Heart right ventricle (tissue), 16 donors: Measurements from ENCODE around the gene GRIK2. TPM values are rescaled to one million over a fixed set of nuclear protein-coding genes. Genes with fewer than 3 reads are reported as not detected.

Experiments
- ATAC-seq, 8 donors: fragments of 200-7000 bp; cut with Tn5 transposase; one replicate each; pipeline ENCODE4 v1.9.1; 2020; ENCODE audit warnings: mild to moderate bottlenecking in 8 of 8, moderate library complexity in 8 of 8, moderate number of reproducible peaks in 1 of 8
- DNase-seq, 2 donors: peaks; one replicate each; pipeline ENCODE4 v3.0.0-alpha.2; 2020
- H3K27ac ChIP-seq, 10 donors: fragments of 200-600 bp; sonication (generic) in 2 of 10; one replicate each; pipeline versions ENCODE4 v1.5.0 to v1.8.0; 2020 to 2022; ENCODE audit warnings: mild to moderate bottlenecking in 3 of 10
- H3K27me3 ChIP-seq, 7 donors: fragments of 200-600 bp; one replicate each; pipeline ENCODE4 v1.8.0; 2021 to 2022; ENCODE audit warnings: mild to moderate bottlenecking in 2 of 7
- H3K36me3 ChIP-seq, 9 donors: fragments of 200-600 bp; sonication (generic) in 1 of 9; one replicate each; pipeline versions ENCODE4 v1.5.0 to v1.8.0; 2020 to 2022; ENCODE audit warnings: mild to moderate bottlenecking in 2 of 9
- H3K4me1 ChIP-seq, 9 donors: fragments of 200-600 bp; sonication (generic) in 1 of 9; one replicate each; pipeline versions ENCODE4 v1.5.0 to v1.8.0; 2020 to 2022; ENCODE audit warnings: mild to moderate bottlenecking in 4 of 9
- H3K4me3 ChIP-seq, 10 donors: fragments of 200-600 bp; sonication (generic) in 2 of 10; one replicate each; pipeline versions ENCODE4 v1.5.0 to v1.8.0; 2020 to 2022; ENCODE audit warnings: mild to moderate bottlenecking in 7 of 10, moderate library complexity in 2 of 10
- H3K9me3 ChIP-seq, 11 donors: fragments of 200-600 bp in 10 of 11; sonication (generic) in 2 of 11; one replicate each; pipeline versions ENCODE4 v1.5.0 to v1.8.0; 2013 to 2022; ENCODE audit warnings: mild to moderate bottlenecking in 2 of 11, control low read depth in 1 of 11, moderate library complexity in 1 of 11
- WGBS, 2 donors: extraction: QIAGEN DNeasy Blood & Tissue Kit; methylation state at CpG; one replicate each; pipeline ENCODE4 v1.1.7; 2013; ENCODE audit warnings: inconsistent platforms in 1 of 2; 5-methylcytosine and 5-hydroxymethylcytosine counted together
- intact Hi-C, 10 donors: fragments of 100-400 bp; cut with DNase I; formaldehyde crosslinking; loops; one replicate each; pipeline versions ENCODE4 v1.11.1 to v1.14.2; 2022
- polyA plus RNA-seq, 2 donors: library from polyadenylated mRNA; stranded (reverse); fragments of 200-250 nt; gene quantifications; one replicate each; pipeline ENCODE4 v1.2.3, GENCODE V29; 2013
- total RNA-seq, 10 donors: library from RNA; stranded (reverse); fragmentation: NEBNext Ultra II Directional in 3 of 10; extraction: Animal tissue kit (Norgen Biotek cat#: 25700) in 3 of 10; gene quantifications; one replicate each; pipeline versions ENCODE4 v1.2.1 to v1.2.4, GENCODE V29; 2021 to 2023
- TF ChIP-seq, protein P1 (sequence below), 9 donors: fragments of 200-600 bp; sonication (generic) in 2 of 9; IDR thresholded peaks; one replicate each; pipeline versions ENCODE4 v1.5.0 to v1.8.0; 2021 to 2022; ENCODE audit warnings: antibody characterized with exemption in 9 of 9, mild to moderate bottlenecking in 5 of 9, moderate library complexity in 1 of 9
- donor health status: Arrhythmogenic right ventricular cardiomyopathy.
- donor health status: ischemic (EF 13 %, LVEDD 7.1; RV severe dilation, severe dysfunction).
- donor health status: healthy with polysubstance abuse.
- donor health status: DM: no; HTN: yes; CAD: no.
- donor health status: DM: no; HTN: no; CAD: no.
- donor health status: ischemic (EF 25% LVEDD 6.9; RV normal size, moderate dysfunction).
- donor health status: ischemic (EF 25% LVEDD 5.7; RV mildly dilated, moderate dysfunction).
- donor health status: healthy.
- donor health status: DM: yes; HTN: yes; CAD: no.
- donor health status: Ischemic cardiomyopathy.
- donor health status: ischemic (EF 35%, LVEDD 5.7; RV mildly dilated, moderate dysfunction).
- donor health status: nonischemic (EF 11% LVEDD 7.7; RV severe dilation, severe dysfunction).
- donor health status: DM: yes; HTN: yes; CAD: no.
- donor health status: PGD.
- donor health status: ischemic (EF 29% LVEDD 5.4; RV normal size, mild dysfunction).
- donor health status: nonischemic (EF 23%, LVEDD 6.1; RV moderate dilation, normal function).

Gene GRIK2
- total and polyA plus RNA-seq, 12 donors: 0.13 to 7.0 (median 2.5) TPM

DNA sequence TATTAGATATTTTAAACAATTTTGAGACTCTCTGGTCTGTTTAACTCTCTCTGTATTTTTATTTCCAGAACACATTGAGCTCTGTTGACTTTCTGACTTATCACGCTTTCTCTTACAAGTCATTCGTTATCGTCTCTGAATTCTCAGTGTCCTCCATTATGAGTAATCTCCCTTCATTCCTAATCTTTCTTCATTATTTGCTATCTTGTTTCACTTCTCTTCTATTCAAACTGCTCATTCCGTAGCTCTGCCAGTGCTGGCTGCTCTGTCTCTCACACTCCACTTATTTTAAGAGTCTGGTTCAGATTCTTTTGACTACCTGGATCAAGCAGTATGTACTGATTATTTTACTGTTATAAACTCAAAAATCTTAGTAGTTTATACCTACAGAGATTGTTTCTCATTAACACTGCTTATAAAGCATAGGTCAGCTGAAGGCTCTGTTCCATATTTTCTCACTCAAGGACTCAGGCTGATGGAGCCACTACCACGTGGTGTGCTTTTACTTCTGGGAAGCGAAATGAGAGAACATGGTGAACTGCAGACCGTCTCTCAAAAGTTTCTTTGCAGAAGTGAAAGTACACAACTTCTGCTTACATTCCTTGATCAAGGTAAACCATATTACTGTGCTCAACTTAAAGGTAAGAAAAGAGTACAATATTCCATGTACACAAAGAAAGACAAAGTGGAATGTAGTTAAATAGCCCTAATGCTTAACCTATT lies 485.2 kb downstream of the GRIK2 start:
- Histone ChIP-seq H3K27ac (no peak overlapping the region), H3K4me1 (no peaks in the 10 kb centered on the region), H3K4me3 (no peak overlapping the region), H3K27me3 (no peaks in the 10 kb centered on the region), H3K36me3 (no peaks in the 10 kb centered on the region), H3K9me3 (peaks cover 0 to 3% (median 0%) of the 10 kb centered on the region in 11 donors)
- WGBS, 2 donors: 39% methylated on average over 7 of the region's 7 CpGs
- DNase-seq (no peak), ATAC-seq (no peak)
- TF ChIP-seq, protein P1, sequence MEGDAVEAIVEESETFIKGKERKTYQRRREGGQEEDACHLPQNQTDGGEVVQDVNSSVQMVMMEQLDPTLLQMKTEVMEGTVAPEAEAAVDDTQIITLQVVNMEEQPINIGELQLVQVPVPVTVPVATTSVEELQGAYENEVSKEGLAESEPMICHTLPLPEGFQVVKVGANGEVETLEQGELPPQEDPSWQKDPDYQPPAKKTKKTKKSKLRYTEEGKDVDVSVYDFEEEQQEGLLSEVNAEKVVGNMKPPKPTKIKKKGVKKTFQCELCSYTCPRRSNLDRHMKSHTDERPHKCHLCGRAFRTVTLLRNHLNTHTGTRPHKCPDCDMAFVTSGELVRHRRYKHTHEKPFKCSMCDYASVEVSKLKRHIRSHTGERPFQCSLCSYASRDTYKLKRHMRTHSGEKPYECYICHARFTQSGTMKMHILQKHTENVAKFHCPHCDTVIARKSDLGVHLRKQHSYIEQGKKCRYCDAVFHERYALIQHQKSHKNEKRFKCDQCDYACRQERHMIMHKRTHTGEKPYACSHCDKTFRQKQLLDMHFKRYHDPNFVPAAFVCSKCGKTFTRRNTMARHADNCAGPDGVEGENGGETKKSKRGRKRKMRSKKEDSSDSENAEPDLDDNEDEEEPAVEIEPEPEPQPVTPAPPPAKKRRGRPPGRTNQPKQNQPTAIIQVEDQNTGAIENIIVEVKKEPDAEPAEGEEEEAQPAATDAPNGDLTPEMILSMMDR (IDR thresholded peaks at IDR 0.05): no peak
- intact Hi-C loops: no loop called here

DNA sequence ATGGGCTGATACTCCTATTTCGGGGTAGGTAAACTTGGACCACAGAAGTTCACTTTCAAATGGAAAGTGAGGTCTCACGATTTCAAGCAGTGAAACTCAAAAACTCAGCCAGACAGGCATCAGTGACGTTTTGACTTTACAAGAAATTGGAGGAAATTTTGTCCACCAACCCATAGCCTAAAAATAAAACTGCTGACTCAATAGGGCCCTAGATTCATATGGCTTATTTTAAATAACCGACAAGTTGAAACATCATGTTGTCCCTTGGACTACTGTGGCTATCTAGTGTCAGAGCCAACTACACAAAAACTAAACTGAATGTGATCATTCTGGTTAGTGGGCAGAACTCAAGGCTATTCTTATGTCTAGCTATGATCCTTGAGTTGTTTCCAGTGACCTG lies 486.3 kb downstream of the GRIK2 start:
- intact Hi-C loops: no loop called here
- TF ChIP-seq, protein P1 (IDR thresholded peaks at IDR 0.05): no peak
- Histone ChIP-seq H3K36me3 (no peaks in the 10 kb centered on the region), H3K4me3 (no peak overlapping the region), H3K9me3 (no peaks in the 10 kb centered on the region), H3K27ac (no peak overlapping the region), H3K4me1 (no peaks in the 10 kb centered on the region), H3K27me3 (no peaks in the 10 kb centered on the region)
- ATAC-seq: no peak
- WGBS, 2 donors: 75 to 84% methylated on average over 4 of the region's 4 CpGs
- no peak for DNase-seq

DNA sequence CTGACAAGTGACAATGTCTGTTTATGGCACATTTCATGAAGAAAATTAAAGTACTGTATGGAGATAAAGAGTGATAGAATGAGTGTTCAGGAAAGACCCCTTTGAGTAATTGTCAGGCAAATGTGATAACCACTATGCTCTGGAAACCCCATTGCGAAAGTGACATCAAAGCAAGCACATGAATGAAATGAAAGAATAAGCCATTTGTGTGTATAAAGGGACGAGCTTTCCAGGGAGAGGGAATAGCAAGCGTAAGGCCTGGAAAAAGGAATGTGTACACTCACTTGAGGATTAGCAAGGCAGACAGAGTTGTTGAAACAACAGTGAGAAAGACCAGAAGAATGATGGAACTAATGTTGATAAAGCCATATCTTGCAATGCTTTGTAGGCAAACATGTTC lies 490.0 kb downstream of the GRIK2 start:
- TF ChIP-seq, protein P1 (IDR thresholded peaks at IDR 0.05): no peak
- Histone ChIP-seq H3K4me1 (no peaks in the 10 kb centered on the region), H3K4me3 (no peak overlapping the region), H3K27me3 (no peaks in the 10 kb centered on the region), H3K27ac (no peak overlapping the region), H3K9me3 (no peaks in the 10 kb centered on the region), H3K36me3 (no peaks in the 10 kb centered on the region)
- no peak for DNase-seq
- WGBS, 2 donors: 39 to 48% methylated on average over 3 of the region's 3 CpGs
- intact Hi-C loops: no loop called here
- ATAC-seq: no peak

DNA sequence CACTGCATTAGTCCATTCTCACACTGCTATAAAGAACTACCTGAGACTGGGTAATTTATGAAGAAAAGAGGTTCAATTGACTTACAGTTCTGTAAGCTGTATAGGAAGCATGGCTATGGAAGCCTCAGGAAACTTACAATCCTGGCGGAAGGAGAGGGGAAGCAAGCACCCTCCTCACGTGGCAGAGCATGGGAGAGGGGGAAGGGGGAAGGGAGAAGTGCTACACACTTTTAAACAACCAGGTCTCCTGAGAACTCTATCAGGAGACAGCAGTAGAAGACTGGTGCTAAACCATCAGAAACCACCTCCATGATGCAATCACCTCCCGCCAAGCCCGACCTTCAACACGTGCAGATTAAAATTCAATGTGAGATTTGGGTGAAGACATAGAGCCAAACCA lies 494.0 kb downstream of the GRIK2 start:
- H3K4me3 ChIP-seq: no peak overlapping the region
- no peaks in the 10 kb centered on the region for H3K4me1 ChIP-seq
- ATAC-seq (no peak), DNase-seq (no peak)
- H3K27ac ChIP-seq: no peak overlapping the region
- intact Hi-C loops: no loop called here
- 51 to 52% methylated on average over 5 of the region's 5 CpGs for WGBS, 2 donors
- H3K9me3 ChIP-seq: no peaks in the 10 kb centered on the region
- no peaks in the 10 kb centered on the region for H3K27me3 ChIP-seq
- H3K36me3 ChIP-seq: no peaks in the 10 kb centered on the region
- TF ChIP-seq, protein P1 (IDR thresholded peaks at IDR 0.05): no peak
